Endothelial cell of umbilical vein (primary cell): ENCODE results near the gene FAM229A. TPM values are rescaled to one million over a fixed set of nuclear protein-coding genes. Genes with fewer than 3 reads are reported as not detected.

Experiments used
- BruUV-seq: library from RNA; stranded (reverse); fragments of 400-500 nt; replicated peaks from 2 replicates; lab custom pipeline; 2021; lab: Mats Ljungman, UMichigan
- CTCF ChIA-PET: fragments of 300-600, 350-600 bp; sonication (Branson Sonifier 250); formaldehyde crosslinking; loops from one replicate; lab custom pipeline; 2021; ENCODE audit warnings: antibody characterized with exemption, inconsistent platforms; lab: Charles Lee
- POLR2A ChIA-PET: fragments of 300-600, 350-600 bp; sonication (Branson Sonifier 250); formaldehyde crosslinking; loops from one replicate; lab custom pipeline; 2021; ENCODE audit warnings: antibody characterized with exemption, inconsistent platforms; lab: Charles Lee
- DNase-seq: peaks from one replicate; pipeline ENCODE4 v3.0.0-alpha.2; 2011; ENCODE audit warnings: low read depth, low spot score
- FAIRE-seq: peaks from 2 replicates; lab custom pipeline; 2011; peaks lifted over from hg19 to GRCh38; lab: Jason Lieb, UNC
- H2AFZ ChIP-seq: 2 replicates; pipeline ENCODE4 v1.6.0; 2012; ENCODE audit warnings: low read depth, low read length, control low read depth, inconsistent platforms
- H3K27ac ChIP-seq: 2 replicates; pipeline ENCODE4 v1.5.1; 2011; ENCODE audit warnings: low read depth, mild to moderate bottlenecking, control low read depth, low read length, moderate library complexity; ENCODE audit not compliant: insufficient read depth
- H3K27me3 ChIP-seq, 2 experiments: 2 replicates each; pipeline versions ENCODE4 v1.6.0 to v1.6.1; 2011; ENCODE audit warnings: low read length in 2 of 2, mixed read lengths in 1 of 2; ENCODE audit not compliant: control insufficient read depth in 2 of 2, insufficient read depth in 2 of 2
- H3K36me3 ChIP-seq, 2 experiments: 2 replicates in 1 of 2; 3 replicates in 1 of 2; pipeline ENCODE4 v1.5.1; 2011; ENCODE audit warnings: low read length in 2 of 2, mild to moderate bottlenecking in 1 of 2, moderate library complexity in 1 of 2; ENCODE audit not compliant: control insufficient read depth in 2 of 2, insufficient read depth in 2 of 2; ENCODE audit errors: extremely low read depth in 1 of 2
- H3K4me1 ChIP-seq: 3 replicates; pipeline ENCODE4 v1.5.1; 2011; ENCODE audit warnings: mild to moderate bottlenecking, low read length; ENCODE audit not compliant: control insufficient read depth, insufficient read depth; ENCODE audit errors: extremely low read depth
- H3K4me2 ChIP-seq: 2 replicates; pipeline ENCODE4 v1.6.1; 2011; ENCODE audit warnings: low read length, control low read depth, mixed read lengths; ENCODE audit not compliant: insufficient read depth
- H3K4me3 ChIP-seq, 3 experiments: fragments of 200-600 bp in 1 of 3; sonication (generic), shearing (Covaris generic) in 1 of 3; replicated peaks in 1 of 3; 2 replicates each; pipeline ENCODE4 v1.5.1; 2011 to 2016; ENCODE audit warnings: control low read depth in 3 of 3, low read length in 3 of 3, mild to moderate bottlenecking in 2 of 3, inconsistent platforms in 1 of 3, low read depth in 1 of 3, moderate library complexity in 1 of 3; ENCODE audit not compliant: insufficient read depth in 1 of 3
- H3K79me2 ChIP-seq: 2 replicates; pipeline ENCODE4 v1.6.0; 2012; ENCODE audit warnings: low read length, inconsistent platforms; ENCODE audit not compliant: control insufficient read depth, insufficient read depth
- H3K9ac ChIP-seq: replicated peaks from 2 replicates; pipeline ENCODE3; 2011; ENCODE audit warnings: low read length, control low read depth; ENCODE audit not compliant: insufficient read depth; ENCODE audit errors: extremely low read depth
- H3K9me1 ChIP-seq: replicated peaks from 3 replicates; pipeline ENCODE4 v1.6.0; 2011; ENCODE audit warnings: mild to moderate bottlenecking, low read length; ENCODE audit not compliant: control insufficient read depth, insufficient read depth; ENCODE audit errors: extremely low read depth
- H3K9me3 ChIP-seq: replicated peaks from 2 replicates; pipeline ENCODE4 v1.5.1; 2012; ENCODE audit warnings: low read length, inconsistent platforms; ENCODE audit not compliant: control insufficient read depth, insufficient read depth
- H4K20me1 ChIP-seq: replicated peaks from 2 replicates; pipeline ENCODE3; 2011; ENCODE audit warnings: mild to moderate bottlenecking, low read length; ENCODE audit not compliant: control insufficient read depth, insufficient read depth; ENCODE audit errors: extremely low read depth
- CTCF ChIP-seq, 2 donors: IDR thresholded peaks; 1 replicate in 1 of 2; 2 replicates in 1 of 2; pipeline ENCODE4 v1.5.1; 2011; ENCODE audit warnings: low read length in 2 of 2, mild to moderate bottlenecking in 2 of 2, moderate library complexity in 2 of 2, control low read depth in 1 of 2, inconsistent platforms in 1 of 2, low read depth in 1 of 2; ENCODE audit not compliant: insufficient read depth in 1 of 2; ENCODE audit errors: extremely low read depth in 1 of 2
- EZH2 ChIP-seq: IDR thresholded peaks from 2 replicates; pipeline ENCODE4 v1.6.1; 2012; ENCODE audit warnings: borderline replicate concordance, low read depth, mild to moderate bottlenecking, moderate library complexity, low read length, inconsistent platforms; ENCODE audit not compliant: severe bottlenecking
- FOS ChIP-seq: IDR thresholded peaks from 2 replicates; pipeline ENCODE4 v1.6.1; 2011; ENCODE audit warnings: mild to moderate bottlenecking, low read length, moderate library complexity, borderline replicate concordance; ENCODE audit not compliant: insufficient read depth
- GATA2 ChIP-seq: IDR thresholded peaks from 2 replicates; pipeline ENCODE4 v1.7.0; 2011; ENCODE audit warnings: low read depth, mild to moderate bottlenecking, moderate library complexity, mixed read lengths, low read length; ENCODE audit not compliant: insufficient read length, insufficient read depth
- JUN ChIP-seq: IDR thresholded peaks from 2 replicates; pipeline ENCODE4 v1.6.1; 2011; ENCODE audit warnings: borderline replicate concordance, low read depth; ENCODE audit not compliant: insufficient read length, insufficient read depth
- MAX ChIP-seq: IDR thresholded peaks from 2 replicates; pipeline ENCODE4 v1.6.1; 2011; ENCODE audit not compliant: insufficient read depth, insufficient read length
- MYC ChIP-seq: IDR thresholded peaks from one replicate; pipeline ENCODE4 v1.6.1; 2011; ENCODE audit warnings: mild to moderate bottlenecking, low read depth, low read length
- POLR2A ChIP-seq: IDR thresholded peaks from 2 replicates; pipeline ENCODE4 v1.6.1; 2012; ENCODE audit warnings: low read depth, mild to moderate bottlenecking, control low read depth, low read length
- POLR2AphosphoS5 ChIP-seq: IDR thresholded peaks from 2 replicates; pipeline ENCODE4 v1.6.1; 2012; ENCODE audit warnings: low read depth, mild to moderate bottlenecking, control low read depth, low read length, moderate library complexity; ENCODE audit not compliant: insufficient read depth
- dilution Hi-C: fragments of 300-500 bp; cut with MboI; formaldehyde crosslinking; loops from one replicate; pipeline ENCODE4 v1.15.0; 2019; ENCODE audit warnings: low sequenced_read_pairs; ENCODE audit not compliant: extremely low pct_ligation_motif_present
- intact Hi-C: fragments of 100-400 bp; cut with micrococcal nuclease; formaldehyde crosslinking; loops from one replicate; pipeline ENCODE4 v1.10.0; 2022
- polyA plus RNA-seq, 4 experiments: library from polyadenylated mRNA; depleted of rRNA in 3 of 4; stranded (reverse) in 3 of 4; unstranded in 1 of 4; fragments of >200 nt; gene quantifications; 2 replicates each; pipeline versions ENCODE4 v1.2.1 to v1.2.3, GENCODE V29; 2011 to 2012; ENCODE audit warnings: missing spikeins in 1 of 4
- total RNA-seq: library from RNA; stranded (reverse); gene quantifications from 2 replicates; pipeline ENCODE4 v1.2.3, GENCODE V29; 2021

Gene FAM229A
- total and polyA plus RNA-seq, 2 donors (not counting 3 experiments of a cell fraction or from before 2014, with no cell fraction given), result 8.9 to 11.6 TPM

GRCh38 chr1:32341971-32342370 is 20.3 kb downstream of the FAM229A start:
- CTCF ChIA-PET, result interaction anchor here (1.4 kb wide), 1 partner anchor 20 kb away, joined by 3 read pairs; the partner anchor contains the start of genes FAM229A and TSSK3

More at GRCh38 chr1:32341971-32342370, 20.3 kb downstream of the FAM229A start:
- Histone ChIP-seq H3K79me2 (no peaks in the 10 kb centered on the region), H3K9me1 (no peaks in the 10 kb centered on the region), H3K27me3 (no peaks in the 10 kb centered on the region), H2AFZ (no peak overlapping the region), H4K20me1 (no peaks in the 10 kb centered on the region), H3K36me3 (no peaks in the 10 kb centered on the region), H3K9ac (no peak overlapping the region), H3K4me1 (peaks cover 3% of the 10 kb centered on the region), H3K4me3 (no peak overlapping the region), H3K27ac (no peak overlapping the region), H3K9me3 (no peaks in the 10 kb centered on the region), H3K4me2 (no peak overlapping the region)
- POLR2A ChIA-PET, result interaction anchor here (0.8 to 1.0 kb wide), 2 partner anchors 9 to 101 kb away, joined by 3 read pairs; no protein-coding TSS in a partner anchor
- dilution Hi-C loops (no loop called here), intact Hi-C loops (no loop called here)
- FAIRE-seq (no peak), DNase-seq (no peak)
- BruUV-seq, result no TSS peak
- no peak for TF ChIP-seq CTCF (IDR thresholded peaks at IDR 0.05; ENCODE audit: extremely low read depth in 1 of 2, insufficient read depth in 1 of 2, low read depth in 1 of 2, low read length in 2 of 2)
- no peak for TF ChIP-seq GATA2
- TF ChIP-seq JUN, result no peak
- TF ChIP-seq POLR2AphosphoS5, result no peak
- no peak for TF ChIP-seq FOS
- no peak for TF ChIP-seq MAX
- no peak for TF ChIP-seq EZH2
- TF ChIP-seq MYC, result no peak
- TF ChIP-seq POLR2A, result no peak
